Pulmonary artery endothelial cell (primary cell): ENCODE results near the gene IP6K3. TPM values are rescaled to one million over a fixed set of nuclear protein-coding genes. Genes with fewer than 3 reads are reported as not detected.

Experiments
- DNase-seq: peaks from one replicate; pipeline ENCODE4 v3.0.0-alpha.2; 2011; ENCODE audit warnings: low read depth, low spot score
- total RNA-seq: library from RNA; depleted of rRNA; stranded (reverse); fragments of >200 nt; gene quantifications from 2 replicates; pipeline ENCODE4 v1.2.3, GENCODE V29; 2014

IP6K3 gene
- total RNA-seq, 1 donor from 2014 or later, result not detected

GRCh38 chr6:33693186-33694105 lies 53.3 kb downstream of the IP6K3 start:
- DNase-seq, result no peak

GRCh38 chr6:33692760-33693158 lies 53.9 kb downstream of the IP6K3 start:
- no peak for DNase-seq

GRCh38 chr6:33692078-33692759 lies 54.5 kb downstream of the IP6K3 start:
- no peak for DNase-seq

GRCh38 chr6:33691456-33692077 lies 55.1 kb downstream of the IP6K3 start:
- no peak for DNase-seq

- no peak for DNase-seq
Observed at GRCh38 chr6:33690766-33691165, 55.9 kb downstream of the IP6K3 start.

- DNase-seq, result no peak
Observed at GRCh38 chr6:33689879-33690278, 56.8 kb downstream of the IP6K3 start.

- DNase-seq, result no peak
Observed at GRCh38 chr6:33689148-33689494, 57.6 kb downstream of the IP6K3 start.

GRCh38 chr6:33688451-33689147 lies 58.1 kb downstream of the IP6K3 start:
- DNase-seq, result no peak

- DNase-seq, result no peak
Observed at GRCh38 chr6:33688006-33688405, 58.7 kb downstream of the IP6K3 start.

- DNase-seq, result no peak
Observed at GRCh38 chr6:33686981-33687975, 59.4 kb downstream of the IP6K3 start.

GRCh38 chr6:33686225-33686924 lies 60.3 kb downstream of the IP6K3 start:
- no peak for DNase-seq

GRCh38 chr6:33685411-33686224 lies 61.1 kb downstream of the IP6K3 start:
- DNase-seq, result no peak

GRCh38 chr6:33684983-33685382 lies 61.7 kb downstream of the IP6K3 start:
- DNase-seq, result no peak

- no peak for DNase-seq
Observed at GRCh38 chr6:33684428-33684896, 62.2 kb downstream of the IP6K3 start.

GRCh38 chr6:33683576-33684427 lies 62.9 kb downstream of the IP6K3 start:
- no peak for DNase-seq

- no peak for DNase-seq
Observed at GRCh38 chr6:33683051-33683571, 63.6 kb downstream of the IP6K3 start.

GRCh38 chr6:33682341-33682740 lies 64.4 kb downstream of the IP6K3 start:
- DNase-seq, result no peak

- DNase-seq, result no peak
Observed at GRCh38 chr6:33679761-33680160, 66.9 kb downstream of the IP6K3 start.
